Nephron progenitor cell (in vitro differentiated cells): ENCODE data around the gene SLC23A2.

Experiments
- DNase-seq: peaks from one replicate; pipeline ENCODE4 v3.0.0; 2021
- H3K27ac Mint-ChIP-seq: 2 replicates; pipeline ENCODE4 v1.8.0; 2021; ENCODE audit warnings: mild to moderate bottlenecking, moderate library complexity, mixed read lengths
- H3K27me3 Mint-ChIP-seq: 2 replicates; pipeline ENCODE4 v1.8.0; 2021; ENCODE audit warnings: mild to moderate bottlenecking, low read depth, mixed read lengths; ENCODE audit not compliant: poor library complexity
- H3K36me3 Mint-ChIP-seq: 2 replicates; pipeline ENCODE4 v1.8.0; 2021; ENCODE audit warnings: low read depth, mixed read lengths
- H3K4me1 Mint-ChIP-seq: 2 replicates; pipeline ENCODE4 v1.8.0; 2021; ENCODE audit warnings: mixed read lengths
- H3K4me3 Mint-ChIP-seq: 2 replicates; pipeline ENCODE4 v1.8.0; 2021; ENCODE audit warnings: mild to moderate bottlenecking, moderate library complexity, mixed read lengths
- H3K9me3 Mint-ChIP-seq: 2 replicates; pipeline ENCODE4 v1.8.0; 2021; ENCODE audit warnings: mild to moderate bottlenecking, moderate library complexity, mixed read lengths
- TF ChIP-seq, protein P1 (sequence below): fragments of 200-600 bp; sonication (generic); IDR thresholded peaks from 2 replicates; pipeline ENCODE4 v1.5.0; 2021; ENCODE audit warnings: antibody characterized with exemption

SLC23A2 gene

DNA sequence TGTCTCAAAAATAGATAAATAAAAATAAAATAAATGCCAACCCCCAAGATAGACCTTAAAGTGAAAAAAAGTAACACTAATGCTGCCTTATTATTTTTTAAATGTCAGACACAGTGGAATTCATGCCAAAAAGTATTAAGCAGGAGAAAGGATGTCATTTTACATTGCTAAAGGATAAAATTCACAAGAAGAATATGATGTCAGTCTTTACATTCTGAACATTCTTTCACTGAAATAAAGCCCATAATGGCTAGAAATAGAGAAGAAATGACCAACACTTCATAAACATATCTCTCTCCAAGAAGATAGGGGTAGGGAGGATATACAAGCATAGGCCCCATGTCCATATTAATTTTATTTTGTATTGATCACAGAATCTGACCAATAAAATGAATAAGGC is 47.4 kb downstream of the SLC23A2 start:
- no peak for DNase-seq
- peaks cover 4% of the 10 kb centered on the region for H3K27me3 Mint-ChIP-seq
- H3K27ac Mint-ChIP-seq = no peak overlapping the region
- H3K4me1 Mint-ChIP-seq = peaks cover 16% of the 10 kb centered on the region
- H3K9me3 Mint-ChIP-seq = peaks cover 9% of the 10 kb centered on the region
- TF ChIP-seq, protein P1, sequence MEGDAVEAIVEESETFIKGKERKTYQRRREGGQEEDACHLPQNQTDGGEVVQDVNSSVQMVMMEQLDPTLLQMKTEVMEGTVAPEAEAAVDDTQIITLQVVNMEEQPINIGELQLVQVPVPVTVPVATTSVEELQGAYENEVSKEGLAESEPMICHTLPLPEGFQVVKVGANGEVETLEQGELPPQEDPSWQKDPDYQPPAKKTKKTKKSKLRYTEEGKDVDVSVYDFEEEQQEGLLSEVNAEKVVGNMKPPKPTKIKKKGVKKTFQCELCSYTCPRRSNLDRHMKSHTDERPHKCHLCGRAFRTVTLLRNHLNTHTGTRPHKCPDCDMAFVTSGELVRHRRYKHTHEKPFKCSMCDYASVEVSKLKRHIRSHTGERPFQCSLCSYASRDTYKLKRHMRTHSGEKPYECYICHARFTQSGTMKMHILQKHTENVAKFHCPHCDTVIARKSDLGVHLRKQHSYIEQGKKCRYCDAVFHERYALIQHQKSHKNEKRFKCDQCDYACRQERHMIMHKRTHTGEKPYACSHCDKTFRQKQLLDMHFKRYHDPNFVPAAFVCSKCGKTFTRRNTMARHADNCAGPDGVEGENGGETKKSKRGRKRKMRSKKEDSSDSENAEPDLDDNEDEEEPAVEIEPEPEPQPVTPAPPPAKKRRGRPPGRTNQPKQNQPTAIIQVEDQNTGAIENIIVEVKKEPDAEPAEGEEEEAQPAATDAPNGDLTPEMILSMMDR = no peak
- H3K4me3 Mint-ChIP-seq = no peak overlapping the region
- H3K36me3 Mint-ChIP-seq = peaks cover 14% of the 10 kb centered on the region

DNA sequence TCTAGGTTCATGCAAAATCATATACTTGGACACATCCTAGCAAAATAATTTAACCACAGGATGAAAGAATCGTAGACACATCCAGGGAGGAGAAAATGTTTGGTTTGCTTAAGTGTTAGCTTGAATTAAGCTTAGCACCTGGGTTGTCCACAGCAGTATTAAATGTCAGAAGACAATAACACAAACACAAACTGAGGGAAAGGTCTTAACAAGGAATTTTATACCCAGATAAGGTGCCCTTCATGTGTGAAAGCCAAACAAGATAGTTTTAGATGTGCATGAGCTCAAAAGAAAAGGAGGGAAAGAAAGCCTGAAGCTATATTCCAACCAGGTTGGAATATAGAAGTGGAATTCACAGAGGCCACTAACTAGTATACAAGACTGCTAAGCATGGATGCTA is 49.1 kb downstream of the SLC23A2 start:
- TF ChIP-seq, protein P1 = no peak
- Mint-ChIP-seq H3K36me3 (peaks cover 14% of the 10 kb centered on the region), H3K4me1 (peaks cover 23% of the 10 kb centered on the region), H3K9me3 (peaks cover 9% of the 10 kb centered on the region), H3K27ac (no peak overlapping the region), H3K27me3 (peaks cover 4% of the 10 kb centered on the region), H3K4me3 (no peak overlapping the region)
- no peak for DNase-seq

GRCh38 chr20:4951299-4951698 is 50.0 kb downstream of the SLC23A2 start:
- Mint-ChIP-seq H3K4me3 (no peak overlapping the region), H3K4me1 (peaks cover 32% of the 10 kb centered on the region), H3K36me3 (peaks cover 14% of the 10 kb centered on the region), H3K27me3 (peaks cover 4% of the 10 kb centered on the region), H3K9me3 (peaks cover 9% of the 10 kb centered on the region), H3K27ac (no peak overlapping the region)
- TF ChIP-seq, protein P1 = no peak
- no peak for DNase-seq

DNA sequence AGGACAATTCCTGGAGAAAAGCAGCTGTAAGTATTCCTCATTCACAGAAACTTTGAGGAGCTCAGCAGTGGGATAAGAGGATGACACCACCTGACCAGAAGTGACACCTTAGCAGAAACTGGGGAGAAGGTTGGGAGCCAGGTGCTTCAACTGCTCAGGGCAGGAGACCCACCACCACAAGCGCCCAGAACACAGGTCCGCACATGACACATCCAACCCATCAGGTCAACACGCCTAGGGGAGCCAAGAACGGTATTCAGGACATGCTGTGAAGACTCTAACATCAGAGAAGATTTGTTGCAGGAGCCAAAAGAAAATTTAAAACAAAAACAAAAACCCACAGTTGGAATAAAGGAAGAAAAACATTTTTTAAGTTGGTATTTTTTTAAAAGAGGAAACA is 50.5 kb downstream of the SLC23A2 start:
- TF ChIP-seq, protein P1 = no peak
- peaks cover 14% of the 10 kb centered on the region for H3K36me3 Mint-ChIP-seq
- no peak overlapping the region for H3K4me3 Mint-ChIP-seq

GRCh38 chr20:4950437-4950836 is 50.9 kb downstream of the SLC23A2 start:
- TF ChIP-seq, protein P1 = no peak
- Mint-ChIP-seq H3K27ac (no peak overlapping the region), H3K4me1 (peaks cover 27% of the 10 kb centered on the region), H3K4me3 (no peak overlapping the region), H3K36me3 (peaks cover 14% of the 10 kb centered on the region), H3K9me3 (peaks cover 9% of the 10 kb centered on the region), H3K27me3 (peaks cover 4% of the 10 kb centered on the region)
- no peak for DNase-seq

More for the DNA sequence above, 50.5 kb downstream of the SLC23A2 start:
- Mint-ChIP-seq H3K9me3 (peaks cover 9% of the 10 kb centered on the region), H3K27me3 (peaks cover 4% of the 10 kb centered on the region), H3K4me1 (peaks cover 31% of the 10 kb centered on the region), H3K27ac (no peak overlapping the region)
- DNase-seq = no peak

- Mint-ChIP-seq H3K4me1 (peaks cover 25% of the 10 kb centered on the region), H3K4me3 (no peak overlapping the region), H3K36me3 (peaks cover 14% of the 10 kb centered on the region), H3K9me3 (peaks cover 9% of the 10 kb centered on the region), H3K27ac (no peak overlapping the region), H3K27me3 (peaks cover 4% of the 10 kb centered on the region)
- TF ChIP-seq, protein P1 = peak; percentile 49
- no peak for DNase-seq
Observed at GRCh38 chr20:4949833-4950178, 51.5 kb downstream of the SLC23A2 start.
